Esophagus muscularis mucosa (tissue), 4 donors: ENCODE data around the gene PGBD5. TPM values are rescaled to one million over a fixed set of nuclear protein-coding genes. Genes with fewer than 3 reads are reported as not detected.

Source experiments
- DNase-seq: peaks from one replicate; pipeline ENCODE4 v3.0.0-alpha.2; 2017; ENCODE audit errors: extremely low spot score
- H3K27ac ChIP-seq, 4 donors: fragments of 200-600 bp; sonication (generic); replicated peaks in 1 of 4; 1 replicate in 3 of 4; 2 replicates in 1 of 4; pipeline ENCODE4 v1.5.1; 2016 to 2019; ENCODE audit warnings: mild to moderate bottlenecking in 1 of 4
- H3K27me3 ChIP-seq, 4 donors: fragments of 200-600 bp; sonication (generic); one replicate each; pipeline versions ENCODE4 v1.5.1 to v1.6.0; 2016 to 2019
- H3K36me3 ChIP-seq, 4 donors: fragments of 200-600 bp; sonication (generic); one replicate each; pipeline ENCODE4 v1.5.1; 2016 to 2019
- H3K4me1 ChIP-seq, 4 donors: fragments of 200-600 bp; sonication (generic); one replicate each; pipeline ENCODE4 v1.5.1; 2016 to 2019
- H3K4me3 ChIP-seq, 4 donors: fragments of 200-600 bp; sonication (generic); 1 replicate in 2 of 4; 2 replicates in 2 of 4; pipeline ENCODE4 v1.5.1; 2016 to 2019; ENCODE audit warnings: mild to moderate bottlenecking in 4 of 4, moderate library complexity in 1 of 4
- H3K9me3 ChIP-seq, 4 donors: fragments of 200-600 bp; sonication (generic); 1 replicate in 3 of 4; 2 replicates in 1 of 4; pipeline ENCODE4 v1.5.1; 2016 to 2019
- CTCF ChIP-seq, 3 experiments: fragments of 200-600 bp in 2 of 3; fragments of 450-650 bp in 1 of 3; sonication (generic) in 2 of 3; IDR thresholded peaks; one replicate each; pipeline ENCODE4 v1.5.1; 2017 to 2019; ENCODE audit warnings: antibody characterized with exemption in 3 of 3, mild to moderate bottlenecking in 2 of 3, moderate library complexity in 1 of 3
- EP300 ChIP-seq: sonication (generic); formaldehyde crosslinking; IDR thresholded peaks from one replicate; pipeline ENCODE4 v1.6.1; 2017; ENCODE audit warnings: antibody characterized with exemption
- POLR2A ChIP-seq: fragments of 450-650 bp; IDR thresholded peaks from one replicate; pipeline ENCODE4 v1.6.1; 2017; ENCODE audit warnings: antibody characterized with exemption, moderate library complexity, mild to moderate bottlenecking, low read depth
- POLR2AphosphoS5 ChIP-seq, 2 donors: sonication (generic); formaldehyde crosslinking; IDR thresholded peaks; one replicate each; pipeline ENCODE4 v1.6.1; 2017; ENCODE audit warnings: antibody characterized with exemption in 2 of 2
- WGBS: methylation state at CpG from one replicate; pipeline ENCODE4 v1.1.5; 2018; 5-methylcytosine and 5-hydroxymethylcytosine counted together
- intact Hi-C: fragments of 100-400 bp; cut with DNase I; formaldehyde crosslinking; loops from one replicate; pipeline ENCODE4 v1.15.1; 2023
- total RNA-seq, 4 donors: library from RNA; depleted of rRNA; stranded (reverse); fragments of >200 nt; gene quantifications; one replicate each; pipeline versions ENCODE4 v1.1.0 to v1.2.1, GENCODE V29; 2016

PGBD5 gene
- total RNA-seq, 4 donors from 2014 or later, result 0.19 to 1.2 (median 0.62) TPM

GRCh38 chr1:230359992-230360668 lies 66.0 kb downstream of the PGBD5 start:
- TF ChIP-seq EP300 (no peak), CTCF (IDR thresholded peaks at IDR 0.05) (no peak), POLR2AphosphoS5 (IDR thresholded peaks at IDR 0.05) (no peak), POLR2A (no peak)
- H3K27ac ChIP-seq, result no peak overlapping the region
- H3K4me1 ChIP-seq, result no peaks in the 10 kb centered on the region
- no peak overlapping the region for H3K4me3 ChIP-seq
- DNase-seq, result no peak
- peaks cover 0 to 22% (median 0%) of the 10 kb centered on the region in 4 donors for H3K27me3 ChIP-seq
- intact Hi-C loops, result no loop called here
- 70% methylated on average over 7 of the region's 7 CpGs for WGBS
- no peaks in the 10 kb centered on the region for H3K9me3 ChIP-seq
- no peaks in the 10 kb centered on the region for H3K36me3 ChIP-seq

- H3K27me3 ChIP-seq, result peaks cover 0 to 3% (median 0%) of the 10 kb centered on the region in 4 donors
- no peak overlapping the region for H3K27ac ChIP-seq
- intact Hi-C loops, result no loop called here
- no peak overlapping the region for H3K4me3 ChIP-seq
- H3K36me3 ChIP-seq, result no peaks in the 10 kb centered on the region
- 82% methylated on average over 34 of the region's 47 CpGs for WGBS
- H3K4me1 ChIP-seq, result no peaks in the 10 kb centered on the region
- TF ChIP-seq POLR2AphosphoS5 (IDR thresholded peaks at IDR 0.05) (no peak), POLR2A (no peak), EP300 (no peak), CTCF (IDR thresholded peaks at IDR 0.05) (no peak)
- DNase-seq, result no peak
- H3K9me3 ChIP-seq, result no peaks in the 10 kb centered on the region
Measured at GRCh38 chr1:230356869-230357794, 69.0 kb downstream of the PGBD5 start.

DNA sequence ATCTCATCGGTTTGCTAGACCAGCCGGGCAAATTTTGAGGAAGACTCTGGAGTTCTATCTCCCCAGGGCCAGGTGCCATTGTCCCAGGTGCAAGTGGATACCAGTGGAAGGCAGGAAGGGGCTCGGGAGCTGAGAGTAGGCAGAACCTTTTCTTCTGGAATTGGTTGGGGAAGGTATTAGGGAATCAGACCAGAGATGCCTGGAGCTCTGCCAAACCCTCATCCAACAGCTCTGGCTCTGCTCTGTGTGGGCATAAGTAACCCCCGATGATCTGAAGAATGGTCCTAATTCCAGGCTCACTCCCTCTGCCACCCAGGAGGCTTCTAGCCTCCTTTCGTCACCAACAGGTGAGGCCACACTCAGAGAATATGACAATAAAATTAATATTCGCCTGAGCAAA lies 69.9 kb downstream of the PGBD5 start:
- no peak for DNase-seq
- 83% methylated on average over 5 of the region's 6 CpGs for WGBS
- TF ChIP-seq POLR2A, result no peak
- TF ChIP-seq EP300, result no peak
- TF ChIP-seq CTCF (IDR thresholded peaks at IDR 0.05), result no peak
- no peak for TF ChIP-seq POLR2AphosphoS5 (IDR thresholded peaks at IDR 0.05)

DNA sequence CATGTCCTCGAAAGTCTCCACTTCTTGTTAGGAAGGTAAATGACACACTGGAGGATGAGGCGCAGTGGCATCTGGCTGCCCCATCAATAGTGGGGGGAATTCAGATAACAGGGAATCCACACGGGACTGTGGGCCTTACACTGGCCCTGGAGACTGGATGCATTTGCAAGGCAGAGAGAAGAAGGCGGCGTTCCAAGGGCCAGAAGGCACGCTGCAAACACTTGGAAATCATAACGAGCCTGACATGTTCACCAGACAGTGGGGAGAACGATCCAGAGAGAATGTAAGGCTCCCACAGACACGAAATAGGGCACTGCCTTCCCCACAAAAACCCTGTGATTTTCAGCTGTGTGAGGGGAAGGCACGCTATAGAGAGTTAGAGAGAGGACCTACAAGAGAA lies 70.5 kb downstream of the PGBD5 start:
- 80% methylated on average over 10 of the region's 10 CpGs for WGBS
- H3K27me3 ChIP-seq, result no peaks in the 10 kb centered on the region

More for the DNA sequence above, 69.9 kb downstream of the PGBD5 start:
- no peaks in the 10 kb centered on the region for H3K36me3 ChIP-seq
- H3K4me3 ChIP-seq, result no peak overlapping the region
- no peak overlapping the region for H3K27ac ChIP-seq
- no peaks in the 10 kb centered on the region for H3K9me3 ChIP-seq
- H3K27me3 ChIP-seq, result no peaks in the 10 kb centered on the region
- H3K4me1 ChIP-seq, result no peaks in the 10 kb centered on the region
- intact Hi-C loops, result no loop called here

More for the DNA sequence above, 70.5 kb downstream of the PGBD5 start:
- TF ChIP-seq POLR2A, result no peak
- TF ChIP-seq CTCF (IDR thresholded peaks at IDR 0.05), result no peak
- TF ChIP-seq EP300, result no peak
- no peak for TF ChIP-seq POLR2AphosphoS5 (IDR thresholded peaks at IDR 0.05)
- no peaks in the 10 kb centered on the region for H3K36me3 ChIP-seq
- no peaks in the 10 kb centered on the region for H3K4me1 ChIP-seq
- no peaks in the 10 kb centered on the region for H3K9me3 ChIP-seq
- no peak overlapping the region for H3K27ac ChIP-seq
- DNase-seq, result no peak
- intact Hi-C loops, result no loop called here
- H3K4me3 ChIP-seq, result no peak overlapping the region
